Panc1 (cell line): ENCODE measurements around the gene CFAP299.

ENCODE experiments used
- TF ChIP-seq, protein P1 (sequence below): fragments of 450-650 bp; IDR thresholded peaks from 2 replicates; pipeline ENCODE4 v1.5.1; 2017; ENCODE audit warnings: mild to moderate bottlenecking
- TF ChIP-seq, protein P2 (sequence below), 2 experiments: IDR thresholded peaks; 2 replicates each; pipeline ENCODE4 v1.6.1; 2011 to 2012; ENCODE audit warnings: low read depth in 2 of 2, control low read depth in 1 of 2, low read length in 1 of 2, mild to moderate bottlenecking in 1 of 2, moderate library complexity in 1 of 2; ENCODE audit not compliant: insufficient read depth in 1 of 2

DNA sequence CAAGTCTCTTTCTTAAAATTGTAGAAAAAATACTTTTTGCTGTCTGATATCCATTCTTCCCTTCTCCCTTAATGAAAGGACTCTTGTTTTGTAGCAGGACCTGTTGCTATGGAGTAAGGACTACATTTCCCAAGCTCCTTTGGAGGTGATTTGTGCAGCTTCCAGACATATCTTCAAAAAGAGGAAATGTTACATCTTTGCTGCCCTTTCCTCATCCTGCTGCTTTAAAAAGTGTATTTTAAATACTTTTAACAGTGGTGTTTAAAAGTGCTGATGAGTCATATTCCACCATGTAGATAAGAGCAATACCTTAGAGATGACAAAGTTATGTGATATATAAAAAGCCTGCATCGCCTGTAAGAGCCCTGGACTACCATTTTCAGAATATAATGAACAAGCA, 98.7 kb downstream of the CFAP299 start:
- TF ChIP-seq, protein P1, sequence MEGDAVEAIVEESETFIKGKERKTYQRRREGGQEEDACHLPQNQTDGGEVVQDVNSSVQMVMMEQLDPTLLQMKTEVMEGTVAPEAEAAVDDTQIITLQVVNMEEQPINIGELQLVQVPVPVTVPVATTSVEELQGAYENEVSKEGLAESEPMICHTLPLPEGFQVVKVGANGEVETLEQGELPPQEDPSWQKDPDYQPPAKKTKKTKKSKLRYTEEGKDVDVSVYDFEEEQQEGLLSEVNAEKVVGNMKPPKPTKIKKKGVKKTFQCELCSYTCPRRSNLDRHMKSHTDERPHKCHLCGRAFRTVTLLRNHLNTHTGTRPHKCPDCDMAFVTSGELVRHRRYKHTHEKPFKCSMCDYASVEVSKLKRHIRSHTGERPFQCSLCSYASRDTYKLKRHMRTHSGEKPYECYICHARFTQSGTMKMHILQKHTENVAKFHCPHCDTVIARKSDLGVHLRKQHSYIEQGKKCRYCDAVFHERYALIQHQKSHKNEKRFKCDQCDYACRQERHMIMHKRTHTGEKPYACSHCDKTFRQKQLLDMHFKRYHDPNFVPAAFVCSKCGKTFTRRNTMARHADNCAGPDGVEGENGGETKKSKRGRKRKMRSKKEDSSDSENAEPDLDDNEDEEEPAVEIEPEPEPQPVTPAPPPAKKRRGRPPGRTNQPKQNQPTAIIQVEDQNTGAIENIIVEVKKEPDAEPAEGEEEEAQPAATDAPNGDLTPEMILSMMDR, result no peak
- TF ChIP-seq, protein P2, sequence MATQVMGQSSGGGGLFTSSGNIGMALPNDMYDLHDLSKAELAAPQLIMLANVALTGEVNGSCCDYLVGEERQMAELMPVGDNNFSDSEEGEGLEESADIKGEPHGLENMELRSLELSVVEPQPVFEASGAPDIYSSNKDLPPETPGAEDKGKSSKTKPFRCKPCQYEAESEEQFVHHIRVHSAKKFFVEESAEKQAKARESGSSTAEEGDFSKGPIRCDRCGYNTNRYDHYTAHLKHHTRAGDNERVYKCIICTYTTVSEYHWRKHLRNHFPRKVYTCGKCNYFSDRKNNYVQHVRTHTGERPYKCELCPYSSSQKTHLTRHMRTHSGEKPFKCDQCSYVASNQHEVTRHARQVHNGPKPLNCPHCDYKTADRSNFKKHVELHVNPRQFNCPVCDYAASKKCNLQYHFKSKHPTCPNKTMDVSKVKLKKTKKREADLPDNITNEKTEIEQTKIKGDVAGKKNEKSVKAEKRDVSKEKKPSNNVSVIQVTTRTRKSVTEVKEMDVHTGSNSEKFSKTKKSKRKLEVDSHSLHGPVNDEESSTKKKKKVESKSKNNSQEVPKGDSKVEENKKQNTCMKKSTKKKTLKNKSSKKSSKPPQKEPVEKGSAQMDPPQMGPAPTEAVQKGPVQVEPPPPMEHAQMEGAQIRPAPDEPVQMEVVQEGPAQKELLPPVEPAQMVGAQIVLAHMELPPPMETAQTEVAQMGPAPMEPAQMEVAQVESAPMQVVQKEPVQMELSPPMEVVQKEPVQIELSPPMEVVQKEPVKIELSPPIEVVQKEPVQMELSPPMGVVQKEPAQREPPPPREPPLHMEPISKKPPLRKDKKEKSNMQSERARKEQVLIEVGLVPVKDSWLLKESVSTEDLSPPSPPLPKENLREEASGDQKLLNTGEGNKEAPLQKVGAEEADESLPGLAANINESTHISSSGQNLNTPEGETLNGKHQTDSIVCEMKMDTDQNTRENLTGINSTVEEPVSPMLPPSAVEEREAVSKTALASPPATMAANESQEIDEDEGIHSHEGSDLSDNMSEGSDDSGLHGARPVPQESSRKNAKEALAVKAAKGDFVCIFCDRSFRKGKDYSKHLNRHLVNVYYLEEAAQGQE (IDR thresholded peaks at IDR 0.05; ENCODE audit: insufficient read depth in 1 of 2, low read depth in 2 of 2, low read length in 1 of 2), result no peak
